ENCODE measurements around the gene ATP6V0D1. TPM values are rescaled to one million over a fixed set of nuclear protein-coding genes. Genes with fewer than 3 reads are reported as not detected.

ATP6V0D1 gene
- total RNA-seq, 3 donors from 2014 or later (not counting 1 experiment from before 2014, with no cell fraction given) = 76.0 to 84.9 (median 83.3) TPM

- DNase-seq (no peak), ATAC-seq (no peak)
- 95% methylated on average over 2 of the region's 2 CpGs for WGBS (ENCODE audit: insufficient coverage)
- TF ChIP-seq CTCF (IDR thresholded peaks at IDR 0.05) = no peak
- Histone ChIP-seq H3K4me3 (ENCODE audit: low read length) (no peak overlapping the region), H3K9me3 (ENCODE audit: control insufficient read depth, insufficient read depth, low read length) (no peaks in the 10 kb centered on the region), H3K4me1 (ENCODE audit: control insufficient read depth, insufficient read depth, low read length) (peaks cover 7% of the 10 kb centered on the region), H3K27ac (ENCODE audit: low read length) (no peak overlapping the region), H3K27me3 (ENCODE audit: control insufficient read depth, insufficient read depth, low read length) (no peaks in the 10 kb centered on the region), H3K36me3 (ENCODE audit: control insufficient read depth, insufficient read depth, low read length) (peaks cover 41% of the 10 kb centered on the region)
- Mint-ChIP-seq H3K27ac (no peak overlapping the region), H3K27me3 (ENCODE audit: low read depth in 2 of 2) (no peaks in the 10 kb centered on the region), H3K36me3 (no peaks in the 10 kb centered on the region), H3K4me1 (peaks cover 48 to 72% of the 10 kb centered on the region in 2 donors), H3K4me3 (no peak overlapping the region), H3K9me3 (no peaks in the 10 kb centered on the region)
- intact Hi-C loops (cut with micrococcal nuclease) = no loop called here
These were observed 29.1 kb downstream of the ATP6V0D1 start for GRCh38 chr16:67451704-67452435.

GRCh38 chr16:67451061-67451703 is 29.8 kb downstream of the ATP6V0D1 start:
- Mint-ChIP-seq H3K4me3 (no peak overlapping the region), H3K9me3 (no peaks in the 10 kb centered on the region), H3K27ac (no peak overlapping the region), H3K27me3 (ENCODE audit: low read depth in 2 of 2) (no peaks in the 10 kb centered on the region), H3K4me1 (peaks cover 42 to 72% of the 10 kb centered on the region in 2 donors), H3K36me3 (no peaks in the 10 kb centered on the region)
- DNase-seq (no peak), ATAC-seq (no peak)
- Histone ChIP-seq H3K9me3 (ENCODE audit: control insufficient read depth, insufficient read depth, low read length) (no peaks in the 10 kb centered on the region), H3K36me3 (ENCODE audit: control insufficient read depth, insufficient read depth, low read length) (peaks cover 45% of the 10 kb centered on the region), H3K4me1 (ENCODE audit: control insufficient read depth, insufficient read depth, low read length) (peaks cover under 1% of the 10 kb centered on the region), H3K4me3 (ENCODE audit: low read length) (no peak overlapping the region), H3K27ac (ENCODE audit: low read length) (no peak overlapping the region), H3K27me3 (ENCODE audit: control insufficient read depth, insufficient read depth, low read length) (no peaks in the 10 kb centered on the region)
- WGBS (ENCODE audit: insufficient coverage) = 94% methylated on average over 12 of the region's 12 CpGs
- intact Hi-C loops (cut with micrococcal nuclease) = no loop called here
- TF ChIP-seq CTCF (IDR thresholded peaks at IDR 0.05) = no peak

- WGBS (ENCODE audit: insufficient coverage) = 94% methylated on average over 3 of the region's 3 CpGs
- no peaks in the 10 kb centered on the region for H3K9me3 ChIP-seq (ENCODE audit: control insufficient read depth, insufficient read depth, low read length)
- H3K27ac Mint-ChIP-seq = peak overlapping the region; percentile 57 to 68
- H3K27ac ChIP-seq (ENCODE audit: low read length) = no peak overlapping the region
- H3K4me1 Mint-ChIP-seq = peaks cover 33 to 66% of the 10 kb centered on the region in 2 donors
- H3K4me3 ChIP-seq (ENCODE audit: low read length) = no peak overlapping the region
- ATAC-seq (no peak), DNase-seq (no peak)
- no peaks in the 10 kb centered on the region for H3K9me3 Mint-ChIP-seq
- no peak overlapping the region for H3K4me3 Mint-ChIP-seq
- H3K27me3 ChIP-seq (ENCODE audit: control insufficient read depth, insufficient read depth, low read length) = no peaks in the 10 kb centered on the region
- H3K36me3 ChIP-seq (ENCODE audit: control insufficient read depth, insufficient read depth, low read length) = peaks cover 52% of the 10 kb centered on the region
- no peaks in the 10 kb centered on the region for H3K4me1 ChIP-seq (ENCODE audit: control insufficient read depth, insufficient read depth, low read length)
- no peak for TF ChIP-seq CTCF (IDR thresholded peaks at IDR 0.05)
- no peaks in the 10 kb centered on the region for H3K36me3 Mint-ChIP-seq
- no peaks in the 10 kb centered on the region for H3K27me3 Mint-ChIP-seq (ENCODE audit: low read depth in 2 of 2)
- intact Hi-C loops (cut with micrococcal nuclease) = no loop called here
These were observed 31.2 kb downstream of the ATP6V0D1 start for GRCh38 chr16:67449739-67450138.

All from natural killer cell (primary cell).